ENCODE results near the gene IDI1.
"Not testable (repeated sequence)": the region's sequence is repeated elsewhere in the genome, so short reads cannot be mapped to it uniquely, and the experiment has no call there.

IDI1 gene

GRCh38 chr10:1048732-1049424, at the start of gene IDI1:
IDI1 (minus strand) TSS chr10:1049119; CDS start chr10:1049003, 116 bp downstream.
- DNase-seq (ENCODE audit: low read depth in 4 of 4, low spot score in 1 of 4), result peak; percentile 82 to 93 (median 90)

GRCh38 chr10:1097436-1097835, 48.5 kb upstream of the IDI1 start:
- DNase-seq (ENCODE audit: low read depth in 4 of 4, low spot score in 1 of 4), result no peak

GRCh38 chr10:1096287-1096889, 47.5 kb upstream of the IDI1 start:
- no peak for DNase-seq (ENCODE audit: low read depth in 4 of 4, low spot score in 1 of 4)

- no peak for DNase-seq (ENCODE audit: low read depth in 4 of 4, low spot score in 1 of 4)
These were observed 46.6 kb upstream of the IDI1 start for GRCh38 chr10:1095498-1095897.

GRCh38 chr10:1094112-1095057, 45.5 kb upstream of the IDI1 start:
- peak in 3 of 4 experiments; percentile 23 to 64 (median 28) for DNase-seq (ENCODE audit: low read depth in 4 of 4, low spot score in 1 of 4)

GRCh38 chr10:1093696-1094095, 44.8 kb upstream of the IDI1 start:
- DNase-seq (ENCODE audit: low read depth in 4 of 4, low spot score in 1 of 4), result no peak

- no peak for DNase-seq (ENCODE audit: low read depth in 4 of 4, low spot score in 1 of 4)
These were observed 41.8 kb upstream of the IDI1 start for GRCh38 chr10:1090696-1091095.

GRCh38 chr10:1089017-1089689, 40.2 kb upstream of the IDI1 start:
- DNase-seq (ENCODE audit: low read depth in 4 of 4, low spot score in 1 of 4), result no peak

- DNase-seq (ENCODE audit: low read depth in 4 of 4, low spot score in 1 of 4), result no peak
These were observed 37.9 kb upstream of the IDI1 start for GRCh38 chr10:1086787-1087186.

GRCh38 chr10:1085258-1085657, 36.3 kb upstream of the IDI1 start:
- no peak for DNase-seq (ENCODE audit: low read depth in 4 of 4, low spot score in 1 of 4)

GRCh38 chr10:1084011-1084950, 35.4 kb upstream of the IDI1 start:
- DNase-seq (ENCODE audit: low read depth in 4 of 4, low spot score in 1 of 4), result no peak

- no peak for DNase-seq (ENCODE audit: low read depth in 4 of 4, low spot score in 1 of 4)
These were observed 34.7 kb upstream of the IDI1 start for GRCh38 chr10:1083581-1083980.

- DNase-seq (ENCODE audit: low read depth in 4 of 4, low spot score in 1 of 4), result no peak
These were observed 29.7 kb upstream of the IDI1 start for GRCh38 chr10:1078668-1079067.

GRCh38 chr10:1074748-1075308, 25.9 kb upstream of the IDI1 start:
- no peak for DNase-seq (ENCODE audit: low read depth in 4 of 4, low spot score in 1 of 4)

- no peak for DNase-seq (ENCODE audit: low read depth in 4 of 4, low spot score in 1 of 4)
These were observed 25.3 kb upstream of the IDI1 start for GRCh38 chr10:1074052-1074747.

GRCh38 chr10:1070919-1071318, 22.0 kb upstream of the IDI1 start:
- no peak for DNase-seq (ENCODE audit: low read depth in 4 of 4, low spot score in 1 of 4)

- no peak for DNase-seq (ENCODE audit: low read depth in 4 of 4, low spot score in 1 of 4)
These were observed 19.8 kb upstream of the IDI1 start for GRCh38 chr10:1068380-1069361.

GRCh38 chr10:1066734-1067133, 17.8 kb upstream of the IDI1 start:
- DNase-seq (ENCODE audit: low read depth in 4 of 4, low spot score in 1 of 4), result not testable (repeated sequence)
